Hippocampal formation (tissue), 2 donors: ENCODE results near the gene CLEC16A.

Experiments used
- DNase-seq, 2 donors: peaks; one replicate each; lab custom pipeline; 2025; lab: John Stamatoyannopoulos, UW

CLEC16A gene

GRCh38 chr16:11015607-11016006 lies 71.2 kb downstream of the CLEC16A start:
- DNase-seq: no peak

- no peak for DNase-seq
Observed at GRCh38 chr16:11016524-11016988, 72.2 kb downstream of the CLEC16A start.

GRCh38 chr16:11016993-11017392 lies 72.6 kb downstream of the CLEC16A start:
- no peak for DNase-seq

GRCh38 chr16:11017499-11017898 lies 73.1 kb downstream of the CLEC16A start:
- no peak for DNase-seq

- no peak for DNase-seq
Observed at GRCh38 chr16:11020388-11020787, 76.0 kb downstream of the CLEC16A start.

- DNase-seq: peak in 1 of 2 donors; percentile 10
Observed at GRCh38 chr16:11020792-11021551, 76.6 kb downstream of the CLEC16A start.

DNA sequence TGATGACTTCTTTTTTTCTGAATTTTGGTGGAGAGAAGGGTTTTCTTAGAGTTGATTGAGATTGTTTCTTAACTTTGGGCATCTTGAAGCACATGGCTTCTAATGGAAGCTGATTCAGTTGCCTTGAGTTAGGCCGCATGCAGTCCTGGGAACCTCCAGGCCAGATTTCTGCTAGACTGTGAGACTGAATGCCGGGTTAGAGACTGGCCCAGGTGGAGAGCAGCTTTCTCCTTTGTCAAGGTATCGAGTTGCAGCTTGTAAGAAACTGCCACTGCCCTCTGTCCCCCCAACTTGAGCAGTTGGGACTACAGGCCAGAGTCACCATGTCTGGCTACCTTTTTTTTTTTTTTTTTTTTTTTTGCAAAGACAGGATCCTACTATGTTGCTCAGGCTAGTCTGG lies 77.6 kb downstream of the CLEC16A start:
- DNase-seq: no peak

- DNase-seq: no peak
Observed at GRCh38 chr16:11023262-11024039, 79.1 kb downstream of the CLEC16A start.

DNA sequence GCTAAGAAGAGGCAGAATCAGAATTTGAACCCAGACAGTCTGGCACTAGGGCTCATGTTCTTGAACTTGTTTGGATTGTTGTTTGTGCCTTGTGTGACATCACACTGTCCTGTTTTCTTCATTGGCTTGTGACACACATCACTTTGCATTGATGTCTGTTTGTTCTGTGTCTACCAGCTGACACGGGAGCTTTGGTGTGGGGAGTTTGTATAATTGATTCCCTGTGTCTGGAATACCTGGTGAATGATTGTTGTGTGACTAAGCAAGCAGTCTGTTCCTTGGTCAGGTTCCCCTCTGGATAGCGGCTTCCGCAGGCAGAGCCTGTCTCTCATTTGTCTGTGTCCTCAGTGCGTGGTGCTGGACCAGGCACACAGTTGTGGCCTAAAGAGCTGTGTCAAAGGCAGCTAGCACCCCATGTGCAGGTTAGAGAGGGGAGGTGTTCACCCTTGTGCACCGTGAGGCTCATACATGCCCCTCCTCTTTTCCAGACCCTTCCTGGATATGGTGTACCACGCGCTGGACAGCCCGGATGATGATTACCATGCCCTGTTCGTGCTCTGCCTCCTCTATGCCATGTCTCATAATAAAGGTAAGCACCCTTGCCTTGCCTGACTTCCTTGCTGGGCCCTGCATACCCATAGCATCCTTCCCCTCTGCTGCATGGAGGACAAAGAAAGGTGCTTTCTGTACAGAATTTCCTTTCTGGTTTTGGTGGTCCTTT lies 80.1 kb downstream of the CLEC16A start:
- DNase-seq: no peak

DNA sequence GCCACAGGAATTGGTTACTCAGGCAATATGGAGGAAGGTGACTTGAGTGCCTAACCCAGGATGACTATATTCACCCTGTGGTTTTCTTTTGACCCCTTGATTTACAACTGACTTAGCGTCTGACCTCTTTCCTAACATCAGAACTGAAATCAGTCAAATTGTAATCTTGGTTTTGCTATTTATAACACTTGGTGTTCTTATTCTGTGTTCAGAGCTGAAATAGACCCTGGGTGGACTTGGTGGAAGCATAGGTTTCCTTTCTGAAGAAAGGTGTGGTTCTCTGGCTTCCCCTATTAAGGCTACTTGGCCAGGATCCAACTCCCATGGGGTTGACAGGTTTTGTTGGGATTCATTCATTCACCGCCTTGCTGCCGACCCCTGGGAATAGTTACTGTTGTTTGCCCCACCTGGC lies 80.8 kb downstream of the CLEC16A start:
- DNase-seq: no peak

DNA sequence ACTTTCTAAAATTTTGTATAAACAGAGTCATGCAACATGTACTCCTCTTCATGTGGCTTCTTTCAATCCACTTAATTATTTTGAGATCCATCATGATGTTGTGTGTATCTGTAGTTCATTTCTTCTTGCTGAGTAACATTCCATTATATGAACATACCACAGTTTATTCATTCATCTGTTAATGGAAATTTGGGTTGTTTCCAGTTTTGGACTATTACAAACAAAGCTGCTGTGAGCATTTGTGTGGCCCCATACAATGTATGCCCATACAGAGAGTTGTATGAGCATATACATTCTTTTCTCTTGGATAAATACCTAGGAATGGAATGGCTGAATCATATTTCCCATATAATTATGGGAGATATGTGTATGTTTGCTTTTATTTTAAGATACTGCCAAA lies 85.6 kb downstream of the CLEC16A start:
- DNase-seq: no peak

DNA sequence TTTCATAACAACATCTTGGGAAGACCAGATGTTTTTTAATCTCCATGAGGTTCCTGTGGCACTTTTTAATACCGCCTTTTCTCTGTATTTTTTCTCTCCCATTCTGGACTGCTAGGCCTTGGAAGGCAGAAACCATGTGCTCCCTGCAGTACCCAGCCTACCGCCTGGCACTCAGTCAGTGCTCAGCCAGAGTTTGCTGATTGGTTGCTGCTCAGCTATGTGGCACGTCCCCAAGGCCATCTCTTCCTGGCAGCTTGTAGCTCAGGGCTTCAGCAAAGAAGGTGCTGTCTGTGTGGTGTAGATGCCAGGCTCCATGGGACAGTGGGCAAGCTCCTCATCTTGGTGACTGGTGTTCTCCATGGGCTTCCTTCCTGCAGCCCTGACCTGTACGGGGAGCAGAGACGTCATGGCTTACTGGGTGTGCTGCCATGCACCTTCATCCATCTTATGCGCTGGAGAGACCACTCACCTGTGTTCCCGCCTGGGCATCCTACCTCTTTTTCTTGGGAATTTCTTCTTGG lies 86.7 kb downstream of the CLEC16A start:
- DNase-seq: no peak

DNA sequence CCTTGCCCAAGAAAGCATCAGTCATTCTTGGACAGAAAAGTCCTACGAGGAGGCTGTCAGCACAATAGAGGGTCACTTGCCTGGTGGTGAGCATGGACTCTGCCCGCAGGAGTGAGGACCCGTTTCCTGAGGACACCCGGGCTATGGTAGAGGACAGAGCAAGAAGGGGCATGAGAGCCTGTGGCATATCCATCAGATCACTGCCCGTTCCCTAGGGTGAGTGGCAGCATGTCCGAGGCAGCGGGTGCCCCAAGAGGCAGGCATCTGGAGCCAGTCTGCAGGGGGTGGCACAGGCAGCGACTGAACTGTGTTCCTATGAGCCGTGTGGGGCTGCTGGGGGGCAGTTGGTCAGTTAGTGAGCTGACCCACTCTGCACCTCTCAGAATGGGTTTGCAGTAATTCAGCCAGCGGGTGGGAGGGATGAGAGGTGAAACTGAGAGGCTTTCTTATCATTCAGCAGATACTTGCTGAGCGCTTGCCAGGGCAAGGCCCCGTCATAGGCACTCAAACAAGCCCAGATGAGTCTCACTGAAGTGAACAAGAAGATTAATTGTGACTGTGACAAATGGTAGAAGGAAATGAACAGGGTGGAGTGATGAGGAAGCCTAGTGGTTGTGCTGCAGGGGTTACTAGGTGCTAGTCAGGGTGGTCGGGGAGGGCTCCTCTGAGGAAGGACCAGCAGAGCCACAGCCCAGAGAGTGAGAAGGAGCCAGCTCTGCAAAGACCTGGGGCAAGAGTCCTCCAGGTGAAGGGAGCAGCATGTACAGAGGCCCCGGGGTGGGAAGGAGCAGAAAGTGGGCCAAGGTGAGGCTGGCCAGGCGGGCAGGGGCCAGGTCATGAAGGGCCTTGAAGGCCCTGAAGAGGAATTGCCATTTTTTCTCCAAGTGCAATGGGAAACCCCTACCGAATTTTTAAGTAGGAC lies 87.9 kb downstream of the CLEC16A start:
- no peak for DNase-seq

- no peak for DNase-seq
Observed at GRCh38 chr16:11032922-11033291, 88.5 kb downstream of the CLEC16A start.

DNA sequence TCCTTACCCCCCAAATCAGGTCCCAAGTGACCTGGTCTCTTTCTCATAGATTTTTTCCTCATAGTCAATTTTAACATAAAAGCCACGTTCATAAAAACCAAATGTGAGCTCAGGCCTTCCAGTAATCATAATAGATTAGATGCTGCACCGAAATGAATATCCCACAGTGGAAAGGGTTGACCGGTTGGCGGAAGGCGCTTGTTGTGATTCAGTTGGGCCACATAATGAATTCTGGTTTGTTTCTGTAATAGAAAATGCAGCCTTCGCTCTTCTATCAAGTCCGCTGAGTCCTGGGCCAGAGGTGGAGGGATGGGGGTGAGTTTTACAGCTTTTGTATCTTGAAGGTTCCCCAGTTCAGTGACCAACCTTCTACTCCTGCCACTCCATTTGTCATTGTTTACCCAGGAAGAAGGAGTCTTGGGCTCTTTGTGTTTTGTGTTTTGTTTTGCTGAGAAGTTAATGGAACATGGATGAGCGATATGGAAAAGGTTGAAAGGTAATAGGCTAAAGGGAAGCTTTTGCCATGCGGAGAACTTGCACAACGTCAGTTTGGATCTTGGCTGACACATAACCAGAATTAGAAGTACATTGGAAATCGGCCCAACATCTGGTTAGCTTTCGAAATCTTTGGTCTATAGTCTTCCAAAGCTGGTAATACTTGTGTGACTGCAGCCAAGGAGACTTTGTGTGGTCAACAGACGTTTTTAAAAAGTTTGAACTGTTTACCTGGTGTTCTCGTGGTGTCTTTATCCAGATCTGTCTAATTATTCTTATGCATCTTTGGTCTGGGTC lies 89.5 kb downstream of the CLEC16A start:
- no peak for DNase-seq

GRCh38 chr16:11034481-11034931 lies 90.1 kb downstream of the CLEC16A start:
- DNase-seq: no peak

- DNase-seq: no peak
Observed at GRCh38 chr16:11035096-11035495, 90.7 kb downstream of the CLEC16A start.

DNA sequence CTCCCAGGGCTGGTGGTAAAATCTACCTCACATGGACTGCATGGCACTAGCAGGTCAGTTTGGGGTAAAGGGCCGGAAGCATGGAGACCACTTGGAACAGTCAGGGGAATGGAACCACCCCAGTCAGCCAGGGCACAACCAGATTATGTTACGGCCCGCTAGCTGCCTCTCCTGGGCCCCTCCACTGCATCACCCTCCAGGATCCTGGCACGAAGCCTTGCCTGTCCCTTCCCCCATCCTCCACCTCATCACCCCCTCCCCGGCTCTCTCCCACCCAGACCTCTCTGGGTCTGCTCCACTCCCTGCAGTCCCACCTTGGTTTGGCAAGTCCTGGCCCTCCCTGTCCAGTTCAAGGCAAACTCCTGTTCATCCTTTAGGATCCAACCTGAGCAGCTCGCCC lies 91.7 kb downstream of the CLEC16A start:
- no peak for DNase-seq

DNA sequence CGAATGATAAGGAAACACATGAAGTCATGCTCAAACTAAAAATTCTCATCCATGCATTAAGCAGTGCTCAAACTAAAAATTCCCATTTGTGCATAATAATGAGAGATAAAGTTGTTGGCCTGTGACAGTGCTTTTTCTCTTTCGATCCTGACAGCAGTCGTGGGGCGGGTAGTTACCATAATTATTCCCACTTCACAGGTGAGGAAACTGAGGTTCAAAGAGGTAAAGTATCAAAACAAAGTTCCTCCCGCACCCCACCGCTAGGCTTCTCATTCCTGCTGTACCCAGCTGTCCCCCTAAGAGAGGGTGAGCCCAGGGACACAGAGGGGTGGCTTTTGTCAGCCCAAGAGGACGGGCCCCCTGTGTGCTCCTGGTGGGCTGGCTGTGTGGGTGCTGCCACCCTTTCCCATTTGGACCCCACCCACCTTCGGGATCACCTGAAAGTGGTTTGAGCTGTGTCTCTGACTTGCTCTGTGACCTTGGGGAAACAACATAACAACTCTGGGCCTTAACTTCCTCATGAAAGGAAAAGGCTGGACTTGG lies 92.6 kb downstream of the CLEC16A start:
- no peak for DNase-seq

GRCh38 chr16:11038305-11038704 lies 93.9 kb downstream of the CLEC16A start:
- no peak for DNase-seq
